IMR-90 (cell line): Measurements from ENCODE around the gene OLFM4.

Source experiments
- CTCF ChIP-seq: conservative IDR thresholded peaks from 2 replicates; pipeline ENCODE4 v1.5.1; 2012; ENCODE audit warnings: mild to moderate bottlenecking, low read depth, low read length, improper control_type of control experiment
- FOS ChIP-seq: fragments of 150-350 bp; IDR thresholded peaks from 2 replicates; pipeline ENCODE4 v1.6.1; 2016; ENCODE audit warnings: low read depth, low read length
- MAFK ChIP-seq: IDR thresholded peaks from 2 replicates; pipeline ENCODE4 v1.6.1; 2012; ENCODE audit warnings: low read depth, low read length, improper control_type of control experiment
- MAZ ChIP-seq: IDR thresholded peaks from 2 replicates; pipeline ENCODE4 v1.6.1; 2012; ENCODE audit warnings: low read depth, mild to moderate bottlenecking, low read length, improper control_type of control experiment, moderate library complexity, borderline replicate concordance
- MXI1 ChIP-seq: IDR thresholded peaks from 2 replicates; pipeline ENCODE4 v1.6.1; 2012; ENCODE audit warnings: low read depth, mild to moderate bottlenecking, low read length, moderate library complexity, borderline replicate concordance
- POLR2A ChIP-seq: IDR thresholded peaks from 2 replicates; pipeline ENCODE4 v1.6.1; 2012; ENCODE audit warnings: mild to moderate bottlenecking, low read depth, low read length
- RAD21 ChIP-seq: IDR thresholded peaks from 2 replicates; pipeline ENCODE4 v1.6.1; 2012; ENCODE audit warnings: low read length, improper control_type of control experiment
- SMC3 ChIP-seq: fragments of 150-350 bp; IDR thresholded peaks from 2 replicates; pipeline ENCODE4 v1.6.1; 2016; ENCODE audit warnings: low read depth, mild to moderate bottlenecking, antibody characterized with exemption, low read length, moderate library complexity
- TF ChIP-seq, protein P1 (sequence below): fragments of 150-350 bp; IDR thresholded peaks from 2 replicates; pipeline ENCODE4 v1.6.1; 2017; ENCODE audit warnings: mild to moderate bottlenecking, antibody characterized with exemption, low read length, low read depth

DNA sequence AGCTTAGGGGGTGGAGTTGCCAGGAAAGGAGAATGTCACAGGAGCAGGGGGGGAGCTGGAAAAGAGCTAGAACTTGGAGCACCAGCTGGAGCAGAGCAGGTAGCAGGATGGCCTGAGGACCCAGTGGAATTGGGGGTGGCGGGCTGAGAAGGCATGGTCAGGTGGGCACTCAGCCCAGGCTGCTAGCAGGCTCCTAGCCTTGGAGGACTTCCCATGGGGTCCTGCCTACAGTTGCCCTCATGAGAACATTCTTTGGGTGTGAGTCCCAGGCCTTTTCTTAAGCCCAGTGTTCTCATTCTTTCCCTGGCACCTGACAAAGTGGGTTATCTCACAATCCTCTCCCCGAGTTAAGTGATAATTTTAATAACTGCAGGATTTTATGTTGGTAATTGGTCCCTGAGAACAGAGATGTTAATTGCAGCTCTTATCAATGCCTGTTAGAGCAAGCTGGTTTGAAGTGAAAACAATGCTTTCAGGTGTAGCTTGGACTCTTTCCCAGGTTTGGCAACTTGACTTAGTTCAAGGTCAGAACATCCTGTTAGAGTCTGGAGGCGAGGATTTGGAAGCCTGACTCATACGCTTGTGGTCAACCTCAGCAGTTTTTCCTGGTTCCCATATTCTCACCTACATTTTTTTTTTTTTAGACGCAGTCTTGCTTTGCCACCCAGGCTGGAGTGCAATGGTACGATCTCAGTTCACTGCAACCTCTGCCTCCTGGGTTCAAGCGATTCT is 18.1 kb upstream of the OLFM4 start:
- TF ChIP-seq CTCF (no peak), POLR2A (no peak), MXI1 (no peak), RAD21 (no peak), SMC3 (no peak), FOS (no peak), MAFK (no peak), MAZ (no peak)
- TF ChIP-seq, protein P1, sequence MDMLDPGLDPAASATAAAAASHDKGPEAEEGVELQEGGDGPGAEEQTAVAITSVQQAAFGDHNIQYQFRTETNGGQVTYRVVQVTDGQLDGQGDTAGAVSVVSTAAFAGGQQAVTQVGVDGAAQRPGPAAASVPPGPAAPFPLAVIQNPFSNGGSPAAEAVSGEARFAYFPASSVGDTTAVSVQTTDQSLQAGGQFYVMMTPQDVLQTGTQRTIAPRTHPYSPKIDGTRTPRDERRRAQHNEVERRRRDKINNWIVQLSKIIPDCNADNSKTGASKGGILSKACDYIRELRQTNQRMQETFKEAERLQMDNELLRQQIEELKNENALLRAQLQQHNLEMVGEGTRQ, result no peak
